Suprapubic skin (tissue), 4 donors: ENCODE results near the gene SEPTIN3. TPM values are rescaled to one million over a fixed set of nuclear protein-coding genes. Genes with fewer than 3 reads are reported as not detected.

Experiments
- DNase-seq, 2 donors: peaks; one replicate each; pipeline ENCODE4 v3.0.0-alpha.2; 2019; ENCODE audit warnings: low spot score in 2 of 2
- H3K27ac ChIP-seq: fragments of 200-600 bp; sonication (generic); one replicate; pipeline ENCODE4 v1.5.1; 2019
- H3K27me3 ChIP-seq: fragments of 200-600 bp; sonication (generic); one replicate; pipeline ENCODE4 v1.5.1; 2019
- H3K36me3 ChIP-seq: fragments of 200-600 bp; sonication (generic); one replicate; pipeline ENCODE4 v1.5.1; 2019
- H3K4me1 ChIP-seq: fragments of 200-600 bp; sonication (generic); one replicate; pipeline ENCODE4 v1.5.1; 2019
- H3K4me3 ChIP-seq: fragments of 200-600 bp; sonication (generic); one replicate; pipeline ENCODE4 v1.5.1; 2019; ENCODE audit warnings: mild to moderate bottlenecking
- H3K9me3 ChIP-seq: fragments of 200-600 bp; sonication (generic); one replicate; pipeline ENCODE4 v1.5.1; 2019
- CTCF ChIP-seq, 2 donors: fragments of 200-600 bp in 1 of 2; fragments of 450-650 bp in 1 of 2; sonication (generic) in 1 of 2; IDR thresholded peaks; one replicate each; pipeline ENCODE4 v1.5.1; 2016 to 2019; ENCODE audit warnings: antibody characterized with exemption in 2 of 2, mild to moderate bottlenecking in 1 of 2, moderate library complexity in 1 of 2
- EP300 ChIP-seq: sonication (generic); formaldehyde crosslinking; IDR thresholded peaks from one replicate; pipeline ENCODE4 v1.6.1; 2017; ENCODE audit warnings: antibody characterized with exemption
- POLR2A ChIP-seq, 2 donors: fragments of 450-650 bp; IDR thresholded peaks; one replicate each; pipeline ENCODE4 v1.6.1; 2017; ENCODE audit warnings: antibody characterized with exemption in 2 of 2, mild to moderate bottlenecking in 2 of 2, moderate library complexity in 2 of 2
- POLR2AphosphoS5 ChIP-seq, 3 donors: sonication (generic); formaldehyde crosslinking; IDR thresholded peaks; one replicate each; pipeline ENCODE4 v1.6.1; 2017; ENCODE audit warnings: antibody characterized with exemption in 3 of 3
- WGBS: methylation state at CpG from one replicate; pipeline ENCODE4 v1.1.5; 2018; 5-methylcytosine and 5-hydroxymethylcytosine counted together
- total RNA-seq, 4 donors: library from RNA; depleted of rRNA; stranded (reverse); fragments of >200 nt; gene quantifications; one replicate each; pipeline ENCODE4 v1.1.0, GENCODE V29; 2016

Gene SEPTIN3
- total RNA-seq, 4 donors from 2014 or later, result 1.1 to 2.7 (median 1.7) TPM

- 44% methylated on average over 8 of the region's 9 CpGs for WGBS
- no peak for DNase-seq
Observed at GRCh38 chr22:41968601-41969000, 642 bp upstream of the SEPTIN3 start.

GRCh38 chr22:41970601-41971000, 1.4 kb downstream of the SEPTIN3 start:
- TF ChIP-seq POLR2AphosphoS5 (IDR thresholded peaks at IDR 0.05) (no peak), CTCF (IDR thresholded peaks at IDR 0.05) (no peak), POLR2A (IDR thresholded peaks at IDR 0.05) (no peak), EP300 (no peak)
- Histone ChIP-seq H3K4me1 (no peaks in the 10 kb centered on the region), H3K27ac (no peak overlapping the region), H3K9me3 (no peaks in the 10 kb centered on the region), H3K4me3 (no peak overlapping the region), H3K27me3 (peaks cover 39% of the 10 kb centered on the region), H3K36me3 (no peaks in the 10 kb centered on the region)
- whole genome bisulfite sequencing, result 94% methylated on average over 2 of the region's 2 CpGs
- no peak for DNase-seq

More at GRCh38 chr22:41968601-41969000, 642 bp upstream of the SEPTIN3 start:
- TF ChIP-seq CTCF (IDR thresholded peaks at IDR 0.05), result no peak
- no peak for TF ChIP-seq POLR2A (IDR thresholded peaks at IDR 0.05)
- no peak for TF ChIP-seq EP300
- TF ChIP-seq POLR2AphosphoS5 (IDR thresholded peaks at IDR 0.05), result no peak
- Histone ChIP-seq H3K4me1 (no peaks in the 10 kb centered on the region), H3K36me3 (no peaks in the 10 kb centered on the region), H3K27me3 (peaks cover 20% of the 10 kb centered on the region), H3K9me3 (no peaks in the 10 kb centered on the region), H3K4me3 (no peak overlapping the region), H3K27ac (no peak overlapping the region)

GRCh38 chr22:41971431-41971830, 2.2 kb downstream of the SEPTIN3 start:
- no peak overlapping the region for H3K4me3 ChIP-seq
- WGBS, result 100% methylated on average over 1 of the region's 11 CpGs
- H3K4me1 ChIP-seq, result peaks cover 7% of the 10 kb centered on the region
- H3K36me3 ChIP-seq, result no peaks in the 10 kb centered on the region
- no peak for DNase-seq
- H3K27me3 ChIP-seq, result peaks cover 47% of the 10 kb centered on the region
- TF ChIP-seq POLR2A (IDR thresholded peaks at IDR 0.05), result no peak
- no peak for TF ChIP-seq CTCF (IDR thresholded peaks at IDR 0.05)
- no peak for TF ChIP-seq POLR2AphosphoS5 (IDR thresholded peaks at IDR 0.05)
- TF ChIP-seq EP300, result no peak
- H3K27ac ChIP-seq, result no peak overlapping the region
- H3K9me3 ChIP-seq, result no peaks in the 10 kb centered on the region

GRCh38 chr22:41974691-41975290, 5.5 kb downstream of the SEPTIN3 start:
- no peak for TF ChIP-seq EP300
- no peak for TF ChIP-seq POLR2AphosphoS5 (IDR thresholded peaks at IDR 0.05)
- TF ChIP-seq CTCF (IDR thresholded peaks at IDR 0.05), result no peak
- no peak for TF ChIP-seq POLR2A (IDR thresholded peaks at IDR 0.05)
- peaks cover 64% of the 10 kb centered on the region for H3K27me3 ChIP-seq
- H3K36me3 ChIP-seq, result no peaks in the 10 kb centered on the region
- DNase-seq, result no peak
- no peaks in the 10 kb centered on the region for H3K9me3 ChIP-seq
- 38% methylated on average over 10 of the region's 10 CpGs for WGBS
- H3K4me3 ChIP-seq, result no peak overlapping the region
- peaks cover 19% of the 10 kb centered on the region for H3K4me1 ChIP-seq
- no peak overlapping the region for H3K27ac ChIP-seq

GRCh38 chr22:41975299-41976069, 6.2 kb downstream of the SEPTIN3 start:
- Histone ChIP-seq H3K27ac (no peak overlapping the region), H3K27me3 (peaks cover 64% of the 10 kb centered on the region), H3K36me3 (no peaks in the 10 kb centered on the region), H3K4me3 (peak overlapping the region; percentile 53), H3K4me1 (peaks cover 19% of the 10 kb centered on the region), H3K9me3 (no peaks in the 10 kb centered on the region)
- TF ChIP-seq POLR2A (IDR thresholded peaks at IDR 0.05), result no peak
- no peak for TF ChIP-seq POLR2AphosphoS5 (IDR thresholded peaks at IDR 0.05)
- no peak for TF ChIP-seq CTCF (IDR thresholded peaks at IDR 0.05)
- TF ChIP-seq EP300, result no peak
- 60% methylated on average over 12 of the region's 12 CpGs for WGBS
- DNase-seq, result no peak
